Bronchial epithelial cell (primary cell): Measurements from ENCODE around the gene ZNF133. TPM values are rescaled to one million over a fixed set of nuclear protein-coding genes. Genes with fewer than 3 reads are reported as not detected.

Experiments used
- total RNA-seq: library from RNA; depleted of rRNA; stranded (reverse); fragments of >200 nt; gene quantifications from 2 replicates; pipeline ENCODE4 v1.2.1, GENCODE V29; 2014

Gene ZNF133
- total RNA-seq, 1 donor from 2014 or later, result 30.8 TPM

Other genes starting within 250 kb of the ZNF133 start
- 27.6 and 28.5 TPM in 2 replicates for gene OVOL2, start 230.6 kb upstream of the ZNF133 start, total RNA-seq
- 11.6 and 12.4 TPM in 2 replicates for gene KAT14, start 150.7 kb upstream of the ZNF133 start, total RNA-seq
- gene PET117, start 150.7 kb upstream of the ZNF133 start, total RNA-seq, result 11.4 and 15.3 TPM in 2 replicates
- 0.26 and 0.64 TPM in 2 replicates for gene DZANK1, start 178.5 kb downstream of the ZNF133 start, total RNA-seq
- gene POLR3F, start 178.9 kb downstream of the ZNF133 start, total RNA-seq, result 6.3 and 9.1 TPM in 2 replicates
- 12.0 and 18.2 TPM in 2 replicates for gene RBBP9, start 208.7 kb downstream of the ZNF133 start, total RNA-seq
- 81.6 and 119 TPM in 2 replicates for gene SEC23B, start 219.4 kb downstream of the ZNF133 start, total RNA-seq